NCI-H82 (cell line): ENCODE measurements around the gene KRTAP20-4.

Experiments used
- DNase-seq: peaks from one replicate; lab custom pipeline; 2025; lab: John Stamatoyannopoulos, UW

KRTAP20-4 gene

DNA sequence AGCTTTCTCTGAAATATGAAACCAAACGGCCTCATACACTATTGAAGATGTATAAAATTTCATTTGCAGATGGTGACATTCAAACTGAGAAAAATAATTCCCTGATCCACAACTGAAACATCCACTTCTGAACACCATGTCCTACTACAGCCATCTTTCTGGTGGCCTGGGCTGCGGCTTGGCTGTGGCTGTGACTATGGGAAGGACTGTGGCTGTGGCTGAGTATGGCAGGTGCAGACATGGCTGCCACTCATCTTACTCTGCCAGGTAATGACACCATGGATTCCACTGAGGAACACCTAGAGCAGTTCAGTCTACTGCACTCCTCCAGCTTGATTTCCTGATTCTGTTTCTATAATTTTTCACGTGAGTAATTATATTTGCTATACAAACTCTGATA, at the start of gene KRTAP20-4:
Gene KRTAP20-4, plus strand, starts transcription at position 106 of the 400 bp plus-strand sequence.
- no peak for DNase-seq

DNA sequence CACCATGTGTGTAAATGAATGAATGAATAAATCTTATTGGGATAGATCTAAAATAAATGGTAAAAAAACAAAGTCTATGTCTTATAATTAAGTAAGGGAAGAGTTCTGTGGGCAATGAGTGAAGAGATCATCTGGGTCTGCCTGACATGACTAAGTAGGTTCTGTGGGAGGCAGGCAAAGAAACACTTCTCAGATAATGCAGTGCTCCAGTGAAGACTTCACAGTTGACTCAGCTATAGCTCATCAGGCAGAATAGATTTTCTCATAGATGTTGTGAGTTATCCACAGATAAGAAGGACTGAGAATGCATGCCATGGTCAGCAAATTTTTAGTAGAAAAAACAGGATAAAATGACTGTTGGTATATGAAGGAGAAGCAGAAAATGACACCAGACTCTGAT, 42.7 kb upstream of the KRTAP20-4 start:
- DNase-seq = no peak

DNA sequence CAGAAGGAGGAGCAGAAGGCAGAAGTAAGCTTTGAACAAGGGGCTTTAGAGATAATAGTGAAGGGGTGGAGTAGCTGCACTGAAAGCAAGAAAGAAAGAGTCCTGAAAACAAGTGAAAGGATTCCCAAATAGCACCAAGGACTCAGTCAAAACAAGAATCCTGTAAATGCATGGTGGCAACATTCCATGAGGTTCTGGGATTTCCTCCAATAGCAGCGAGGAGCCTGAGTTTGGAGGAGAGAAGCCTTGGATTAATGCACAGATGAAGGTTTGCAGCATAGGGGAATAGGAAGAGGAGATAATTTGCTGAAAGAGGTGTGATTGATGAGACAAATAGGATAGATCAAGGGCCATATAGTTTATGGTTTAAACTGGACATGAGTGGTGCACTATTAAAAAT, 41.1 kb upstream of the KRTAP20-4 start:
- no peak for DNase-seq

GRCh38 chr21:30580132-30580531, 40.3 kb upstream of the KRTAP20-4 start:
- no peak for DNase-seq

DNA sequence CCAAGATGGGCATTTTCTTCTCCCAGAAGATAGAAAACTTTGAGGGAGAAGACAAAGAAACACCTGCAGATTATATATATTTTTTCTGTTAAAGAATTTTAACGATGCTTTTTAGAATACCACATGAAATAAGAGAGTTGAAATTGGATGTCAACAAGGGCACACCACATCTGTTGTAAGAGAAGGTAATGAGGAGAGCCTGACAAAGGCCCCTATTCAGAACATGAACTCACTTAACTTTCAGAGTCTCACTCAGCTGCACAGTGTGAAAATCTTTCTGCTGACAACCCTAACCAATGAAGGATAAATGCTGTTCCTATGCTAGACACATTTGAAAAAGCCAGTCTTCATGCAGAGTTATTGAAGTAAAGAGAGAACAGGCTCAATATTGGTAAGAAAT, 37.6 kb upstream of the KRTAP20-4 start:
- no peak for DNase-seq

- DNase-seq = no peak
Observed at GRCh38 chr21:30590297-30590696, 30.1 kb upstream of the KRTAP20-4 start, which contains the start of gene KRTAP22-2. Gene KRTAP22-2, minus strand, starts transcription at chr21:30590397.

DNA sequence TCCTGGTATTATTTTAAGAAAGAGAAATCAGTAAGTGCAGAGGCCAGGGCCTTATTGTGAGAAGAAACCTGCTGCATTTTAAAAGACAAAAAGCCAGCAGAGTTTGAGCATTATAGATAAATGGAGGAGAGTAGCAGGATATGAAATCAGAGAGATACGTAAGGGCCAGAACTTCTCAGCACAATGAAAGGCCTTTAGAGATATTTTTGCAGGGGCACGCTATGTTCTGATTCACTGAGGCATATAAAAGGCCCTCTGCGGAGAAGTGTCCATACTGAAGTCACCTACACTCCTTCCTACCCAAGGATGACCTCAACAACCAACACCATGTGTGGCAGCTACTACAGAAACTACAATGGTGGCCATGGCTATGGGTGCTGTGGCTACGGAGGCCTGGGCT, 28.3 kb upstream of the KRTAP20-4 start, which contains the start of gene KRTAP6-3:
Gene KRTAP6-3, plus strand, starts transcription at position 301 of the 400 bp plus-strand sequence. Its CDS starts 6 bp downstream, at position 307.
- no peak for DNase-seq

- no peak for DNase-seq
Observed at GRCh38 chr21:30598802-30599201, 21.6 kb upstream of the KRTAP20-4 start, which contains the start of gene KRTAP6-2. Gene KRTAP6-2, minus strand, starts transcription at chr21:30598902. Its CDS starts 28 bp downstream, at chr21:30598874.

DNA sequence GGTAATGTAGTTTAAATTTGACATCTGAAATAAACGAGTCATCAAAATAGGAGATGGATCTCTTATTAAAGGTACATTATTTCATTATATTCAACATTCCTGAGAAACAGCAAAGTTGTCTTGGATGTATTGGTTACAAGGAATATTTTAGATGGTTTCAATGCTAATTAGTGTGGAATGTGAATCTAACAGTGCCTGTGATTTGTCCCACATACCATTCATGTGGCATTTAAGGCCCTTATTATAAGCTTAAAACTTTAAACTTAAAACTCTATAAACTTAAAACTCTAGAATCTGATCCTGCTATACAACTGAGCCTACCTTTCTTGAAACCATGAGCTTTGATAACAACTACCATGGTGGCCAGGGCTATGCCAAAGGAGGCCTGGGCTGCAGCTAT, 19.6 kb upstream of the KRTAP20-4 start, which contains the start of gene KRTAP22-1:
Gene KRTAP22-1, plus strand, starts transcription at position 301 of the 400 bp plus-strand sequence.
- no peak for DNase-seq

DNA sequence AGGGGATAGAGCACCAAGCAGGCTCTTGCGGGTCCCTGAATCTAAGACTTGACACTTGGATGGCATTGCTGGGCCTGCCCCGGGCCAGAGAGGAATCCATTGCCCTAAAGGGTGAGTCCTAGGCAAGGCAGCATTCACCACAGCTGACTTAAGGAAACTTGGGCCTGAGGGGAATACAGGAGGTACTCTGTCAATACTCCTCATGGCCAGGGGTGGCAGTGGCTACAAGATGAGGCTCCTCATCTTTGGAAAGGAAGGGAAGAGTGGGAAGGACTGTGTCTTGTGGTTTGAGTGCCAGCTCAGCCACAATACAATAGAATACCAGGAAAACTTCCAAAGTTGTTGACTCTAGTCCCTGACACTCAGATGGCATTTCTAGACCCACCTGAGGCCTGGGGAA, 14.5 kb upstream of the KRTAP20-4 start:
- no peak for DNase-seq

DNA sequence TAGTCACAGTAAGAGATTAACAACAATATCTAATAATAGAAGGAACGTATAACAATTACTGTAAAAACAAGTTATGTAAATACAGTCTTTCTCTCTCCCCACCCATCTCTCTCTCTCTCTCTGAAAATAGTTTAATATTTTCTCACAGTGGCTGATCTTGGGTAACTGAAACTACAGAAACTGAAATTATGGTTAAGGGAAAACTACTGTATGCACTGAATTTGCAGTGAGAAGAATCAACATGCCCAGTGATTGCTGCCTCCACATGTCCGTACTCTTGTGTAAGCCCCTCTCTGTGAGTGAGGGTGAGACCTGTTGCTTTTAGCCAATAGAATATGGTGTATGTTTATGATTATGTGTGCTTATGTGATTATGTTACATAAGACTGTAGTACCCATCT, 8.3 kb upstream of the KRTAP20-4 start:
- DNase-seq = no peak

DNA sequence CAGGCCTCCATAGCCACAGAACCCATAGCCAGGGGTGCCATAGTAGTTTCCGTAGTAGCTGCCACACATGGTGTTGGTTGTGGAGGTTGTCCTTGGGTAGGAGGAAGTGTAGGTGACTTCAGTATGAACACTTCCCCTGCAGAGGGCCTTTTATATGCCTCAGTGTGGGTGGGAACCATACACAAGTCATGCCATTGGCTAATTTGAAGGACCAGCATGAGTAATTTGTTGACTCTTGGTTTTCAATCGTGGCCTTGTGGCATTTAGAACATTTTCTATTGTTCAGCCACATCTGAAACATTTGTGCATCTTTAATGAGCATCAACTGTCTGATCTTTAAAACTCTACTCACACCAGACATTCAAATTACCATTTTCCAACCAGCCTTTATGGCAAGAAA, 6.6 kb upstream of the KRTAP20-4 start, which contains the start of gene KRTAP6-1:
Gene KRTAP6-1, minus strand, starts transcription at position 95 of the 400 bp plus-strand sequence. Its CDS starts 26 bp downstream, at position 69.
- DNase-seq = no peak

DNA sequence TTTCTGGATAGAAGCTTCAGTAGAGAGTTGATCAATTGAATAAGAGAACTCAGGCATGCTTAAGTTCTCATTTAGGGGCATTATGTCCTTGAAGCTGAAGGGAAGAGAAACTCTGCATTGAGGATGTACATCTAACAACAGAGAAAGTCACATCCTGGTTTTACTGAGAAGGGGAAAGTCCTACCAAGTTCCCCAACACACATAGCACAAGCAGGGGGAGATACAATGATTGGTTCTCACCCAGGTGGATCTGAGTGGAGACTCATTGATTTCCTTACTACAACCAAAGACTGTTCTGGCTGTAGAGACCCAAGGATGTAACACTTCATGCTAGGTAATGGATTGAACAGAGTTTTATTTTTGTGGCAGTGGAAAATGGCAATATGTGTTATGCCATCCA, 5.2 kb upstream of the KRTAP20-4 start:
- no peak for DNase-seq

DNA sequence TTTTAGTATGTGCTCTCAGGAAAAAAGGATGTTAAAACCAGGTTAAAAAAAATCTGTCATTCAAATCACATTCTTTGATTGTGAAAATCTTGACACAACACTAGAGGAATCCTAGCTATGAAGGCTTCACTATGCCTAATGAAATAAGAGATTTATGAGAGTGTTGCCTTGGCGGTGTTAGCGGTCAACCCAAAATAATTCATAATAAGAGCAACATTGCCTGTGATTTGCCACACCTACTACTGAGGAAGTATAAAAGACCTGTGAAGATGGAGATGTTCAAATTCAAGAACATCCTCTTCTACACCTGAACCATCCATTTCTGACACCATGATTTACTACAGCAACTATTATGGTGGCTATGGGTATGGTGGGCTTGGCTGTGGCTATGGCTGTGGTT, 4.3 kb upstream of the KRTAP20-4 start, which contains the start of gene KRTAP20-1:
Gene KRTAP20-1, plus strand, starts transcription at position 301 of the 400 bp plus-strand sequence. Its CDS starts 30 bp downstream, at position 331.
- DNase-seq = no peak

DNA sequence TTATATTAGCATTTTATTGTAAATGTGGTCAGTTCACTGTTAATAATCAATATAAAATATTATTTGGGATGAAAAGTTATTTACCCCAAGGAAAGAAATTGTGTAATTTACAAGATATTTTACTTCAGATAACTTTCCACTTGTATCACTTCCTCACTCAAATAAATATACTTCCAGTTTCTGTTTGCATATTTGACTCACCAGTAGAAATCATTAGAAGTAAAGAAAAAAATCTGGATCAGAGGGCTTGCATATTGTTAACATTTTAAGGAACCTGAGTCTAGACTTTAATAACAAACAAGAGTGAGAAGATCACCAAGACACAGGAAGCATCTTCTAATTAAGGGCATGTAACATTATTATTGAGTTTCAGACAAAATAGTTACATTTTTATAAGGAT, 347 bp upstream of the KRTAP20-4 start:
- DNase-seq = no peak

DNA sequence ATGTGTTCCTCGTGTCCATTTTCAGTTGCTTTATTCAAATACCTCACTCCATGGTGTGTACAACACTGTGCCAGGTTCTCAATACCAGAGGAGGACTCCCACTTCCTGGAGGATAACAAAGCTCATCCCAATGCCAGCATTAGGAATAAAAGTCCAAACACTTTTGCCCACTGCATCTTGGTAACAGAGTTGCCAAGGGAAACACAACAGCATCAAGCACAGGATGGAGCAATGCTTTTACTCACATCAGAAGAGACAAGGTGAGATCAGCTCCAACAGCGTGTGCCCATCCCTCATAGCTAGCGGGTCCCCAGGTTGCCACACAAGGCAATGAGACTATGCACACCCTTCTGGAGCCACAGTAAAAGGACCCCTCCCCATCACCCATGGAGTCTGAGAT, 2.9 kb downstream of the KRTAP20-4 start:
- no peak for DNase-seq

DNA sequence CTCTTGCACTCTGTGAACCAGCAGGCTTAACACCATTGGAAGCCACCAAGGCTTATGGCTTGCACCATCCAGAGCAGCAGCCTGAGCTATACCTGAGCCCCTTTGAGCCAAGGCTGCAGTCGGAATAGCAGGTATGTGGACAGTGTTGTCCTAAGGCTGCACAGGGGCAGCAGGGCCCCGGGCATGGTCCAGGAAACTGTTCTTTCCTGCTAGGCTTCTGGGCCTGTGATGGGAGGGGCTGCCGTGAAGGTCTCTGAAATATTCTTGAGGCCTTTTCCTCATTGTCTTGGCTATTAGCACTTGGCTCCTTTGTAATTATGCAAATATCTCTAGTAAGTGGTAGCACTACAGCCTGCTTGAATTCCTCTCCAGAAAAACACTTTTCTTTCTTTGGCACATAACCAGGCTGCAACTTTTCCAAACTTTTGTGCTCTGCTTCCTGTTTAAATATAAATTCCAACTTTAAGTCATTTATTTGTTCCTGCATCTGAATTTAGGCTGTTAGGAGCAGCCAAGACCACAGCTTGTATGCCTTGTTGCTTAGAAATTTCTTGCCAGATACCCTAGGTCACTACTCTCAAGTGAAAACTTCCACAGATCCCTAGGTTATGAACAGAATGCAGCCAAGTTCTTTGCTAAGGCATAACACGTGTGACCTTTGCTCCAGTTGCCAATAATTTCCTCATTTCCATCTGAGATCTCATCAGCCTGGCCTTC, 5.2 kb downstream of the KRTAP20-4 start:
- DNase-seq = no peak

- no peak for DNase-seq
Observed at GRCh38 chr21:30628109-30628508, 7.7 kb downstream of the KRTAP20-4 start.

DNA sequence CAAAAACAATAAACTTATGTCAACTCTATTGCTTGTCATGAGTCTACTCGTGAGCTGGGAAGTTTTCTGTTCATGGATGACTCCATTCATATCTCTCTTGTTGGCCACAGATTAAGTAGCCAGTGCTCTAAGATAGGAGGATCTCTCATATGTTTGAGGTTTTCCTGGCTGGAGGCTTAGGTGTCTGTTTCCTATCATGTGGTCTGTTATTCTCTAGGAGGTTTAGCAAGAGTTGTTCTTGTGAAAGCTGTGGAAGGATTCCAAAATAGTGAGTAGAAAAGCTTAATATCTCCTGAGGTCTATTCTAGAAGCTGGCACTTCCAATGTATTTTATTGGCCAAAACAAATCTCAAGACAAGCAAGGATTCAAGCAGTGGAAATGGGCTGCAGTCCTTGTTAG, 8.8 kb downstream of the KRTAP20-4 start:
- no peak for DNase-seq

DNA sequence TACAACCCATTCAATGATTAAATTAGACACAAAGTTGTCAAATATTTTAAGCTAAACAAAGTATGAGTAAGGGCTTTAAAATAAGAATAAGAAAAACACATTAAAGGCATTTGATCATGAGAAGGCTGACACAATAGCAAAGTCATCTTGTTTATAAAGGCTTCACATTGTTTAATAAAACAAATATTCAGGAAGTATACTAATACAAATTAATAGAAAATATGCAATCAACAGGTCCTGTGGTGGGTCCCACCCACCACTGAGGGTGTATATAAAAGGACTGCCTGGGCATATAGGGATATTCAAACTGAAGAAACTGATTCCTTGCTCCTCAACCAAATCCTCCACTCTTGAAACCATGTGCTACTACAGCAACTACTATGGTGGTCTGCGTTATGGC, 14.5 kb downstream of the KRTAP20-4 start, which contains the start of gene KRTAP20-2:
Gene KRTAP20-2, plus strand, starts transcription at position 301 of the 400 bp plus-strand sequence. Its CDS starts 58 bp downstream, at position 359.
- no peak for DNase-seq

GRCh38 chr21:30638686-30639085, 18.3 kb downstream of the KRTAP20-4 start:
- DNase-seq = no peak

- DNase-seq = no peak
Observed at GRCh38 chr21:30642564-30642963, 22.1 kb downstream of the KRTAP20-4 start, which contains the start of gene KRTAP20-3. Gene KRTAP20-3, plus strand, starts transcription at chr21:30642864.

- no peak for DNase-seq
Observed at GRCh38 chr21:30646904-30647414, 26.5 kb downstream of the KRTAP20-4 start.
